ENCODE data around the gene ALDH1A1. TPM values are rescaled to one million over a fixed set of nuclear protein-coding genes. Genes with fewer than 3 reads are reported as not detected.

The ALDH1A1 gene
- polyA plus RNA-seq, 1 experiment: 7.0 TPM

GRCh38 chr9:72972636-72973035 is 19.8 kb upstream of the ALDH1A1 start:
- no peak overlapping the region for H3K4me3 ChIP-seq (ENCODE audit: low read depth, low read length)
- H3K9me3 ChIP-seq (ENCODE audit: control insufficient read depth, insufficient read depth, low read length): no peaks in the 10 kb centered on the region
- ChIA-PET CTCF (no interaction called here), POLR2A (no interaction called here)
- H3K27ac ChIP-seq (ENCODE audit: low read depth, low read length): no peak overlapping the region
- no peaks in the 10 kb centered on the region for H3K27me3 ChIP-seq (ENCODE audit: control insufficient read depth, insufficient read depth, low read length)
- no peak for TF ChIP-seq CTCF (IDR thresholded peaks at IDR 0.05; ENCODE audit: low read depth, low read length)
- DNase-seq (ENCODE audit: low read depth, low spot score): no peak

- ChIA-PET POLR2A (no interaction called here), CTCF (no interaction called here)
- H3K27ac ChIP-seq (ENCODE audit: low read depth, low read length): no peak overlapping the region
- no peaks in the 10 kb centered on the region for H3K9me3 ChIP-seq (ENCODE audit: control insufficient read depth, insufficient read depth, low read length)
- no peak overlapping the region for H3K4me3 ChIP-seq (ENCODE audit: low read depth, low read length)
- no peak for TF ChIP-seq CTCF (IDR thresholded peaks at IDR 0.05; ENCODE audit: low read depth, low read length)
- H3K27me3 ChIP-seq (ENCODE audit: control insufficient read depth, insufficient read depth, low read length): no peaks in the 10 kb centered on the region
- no peak for DNase-seq (ENCODE audit: low read depth, low spot score)
Observed at GRCh38 chr9:72971411-72971810, 18.6 kb upstream of the ALDH1A1 start.

GRCh38 chr9:72960446-72960845 is 7.6 kb upstream of the ALDH1A1 start:
- TF ChIP-seq CTCF (IDR thresholded peaks at IDR 0.05; ENCODE audit: low read depth, low read length): no peak
- ChIA-PET CTCF (no interaction called here), POLR2A (no interaction called here)
- no peak for DNase-seq (ENCODE audit: low read depth, low spot score)
- no peaks in the 10 kb centered on the region for H3K9me3 ChIP-seq (ENCODE audit: control insufficient read depth, insufficient read depth, low read length)
- H3K27ac ChIP-seq (ENCODE audit: low read depth, low read length): no peak overlapping the region
- H3K4me3 ChIP-seq (ENCODE audit: low read depth, low read length): no peak overlapping the region
- H3K27me3 ChIP-seq (ENCODE audit: control insufficient read depth, insufficient read depth, low read length): no peaks in the 10 kb centered on the region

GRCh38 chr9:72958485-72959281 is 5.8 kb upstream of the ALDH1A1 start:
- POLR2A ChIA-PET: interaction anchor here (0.6 kb wide), 1 partner anchor 10 kb away, joined by 3 read pairs; no protein-coding TSS in a partner anchor

More at GRCh38 chr9:72958485-72959281, 5.8 kb upstream of the ALDH1A1 start:
- Histone ChIP-seq H3K27me3 (ENCODE audit: control insufficient read depth, insufficient read depth, low read length) (no peaks in the 10 kb centered on the region), H3K4me3 (ENCODE audit: low read depth, low read length) (no peak overlapping the region), H3K9me3 (ENCODE audit: control insufficient read depth, insufficient read depth, low read length) (no peaks in the 10 kb centered on the region), H3K27ac (ENCODE audit: low read depth, low read length) (no peak overlapping the region)
- TF ChIP-seq CTCF (IDR thresholded peaks at IDR 0.05; ENCODE audit: low read depth, low read length): no peak
- DNase-seq (ENCODE audit: low read depth, low spot score): no peak
- CTCF ChIA-PET: no interaction called here

Measured in AG04450 (cell line).